Measurements from ENCODE around the gene PCDHGC4. TPM values are rescaled to one million over a fixed set of nuclear protein-coding genes. Genes with fewer than 3 reads are reported as not detected.

Gene PCDHGC4
- total RNA-seq, 1 donor from 2014 or later, result 1.5 TPM

GRCh38 chr5:141494761-141495452 is 10.1 kb downstream of the PCDHGC4 start:
- DNase-seq (no peak), ATAC-seq (no peak)
- Histone ChIP-seq H3K27ac (peak overlapping the region; percentile 52), H3K4me1 (peaks cover 18% of the 10 kb centered on the region), H3K36me3 (peaks cover 15% of the 10 kb centered on the region), H3K4me3 (no peak overlapping the region), H3K9me3 (no peaks in the 10 kb centered on the region), H3K27me3 (ENCODE audit: low read depth) (peaks cover 24% of the 10 kb centered on the region)
- TF ChIP-seq, protein P1, sequence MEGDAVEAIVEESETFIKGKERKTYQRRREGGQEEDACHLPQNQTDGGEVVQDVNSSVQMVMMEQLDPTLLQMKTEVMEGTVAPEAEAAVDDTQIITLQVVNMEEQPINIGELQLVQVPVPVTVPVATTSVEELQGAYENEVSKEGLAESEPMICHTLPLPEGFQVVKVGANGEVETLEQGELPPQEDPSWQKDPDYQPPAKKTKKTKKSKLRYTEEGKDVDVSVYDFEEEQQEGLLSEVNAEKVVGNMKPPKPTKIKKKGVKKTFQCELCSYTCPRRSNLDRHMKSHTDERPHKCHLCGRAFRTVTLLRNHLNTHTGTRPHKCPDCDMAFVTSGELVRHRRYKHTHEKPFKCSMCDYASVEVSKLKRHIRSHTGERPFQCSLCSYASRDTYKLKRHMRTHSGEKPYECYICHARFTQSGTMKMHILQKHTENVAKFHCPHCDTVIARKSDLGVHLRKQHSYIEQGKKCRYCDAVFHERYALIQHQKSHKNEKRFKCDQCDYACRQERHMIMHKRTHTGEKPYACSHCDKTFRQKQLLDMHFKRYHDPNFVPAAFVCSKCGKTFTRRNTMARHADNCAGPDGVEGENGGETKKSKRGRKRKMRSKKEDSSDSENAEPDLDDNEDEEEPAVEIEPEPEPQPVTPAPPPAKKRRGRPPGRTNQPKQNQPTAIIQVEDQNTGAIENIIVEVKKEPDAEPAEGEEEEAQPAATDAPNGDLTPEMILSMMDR (IDR thresholded peaks at IDR 0.05), result no peak
- intact Hi-C loops (cut with DNase I), result no loop called here

DNA sequence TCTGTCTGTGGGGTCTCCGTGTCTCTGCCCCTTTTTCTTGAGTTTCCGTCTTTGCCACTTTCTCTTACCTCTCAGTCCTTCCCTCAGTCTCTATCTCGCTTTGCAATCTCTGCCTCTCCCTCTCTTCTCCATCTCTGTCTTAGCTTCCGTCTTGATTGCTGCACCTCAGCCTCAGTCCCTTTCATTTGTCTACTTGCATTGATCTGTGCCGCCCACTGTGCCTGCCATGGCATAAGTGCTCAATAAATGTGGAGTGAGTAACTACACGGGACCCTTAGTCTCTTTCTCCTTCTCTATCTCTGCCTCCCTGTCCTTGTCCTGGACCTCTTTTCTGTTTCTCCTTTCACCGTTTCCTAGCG is 10.6 kb downstream of the PCDHGC4 start:
- Histone ChIP-seq H3K9me3 (no peaks in the 10 kb centered on the region), H3K4me1 (peaks cover 18% of the 10 kb centered on the region), H3K4me3 (no peak overlapping the region), H3K27ac (peak overlapping the region; percentile 52), H3K36me3 (peaks cover 15% of the 10 kb centered on the region), H3K27me3 (ENCODE audit: low read depth) (peaks cover 23% of the 10 kb centered on the region)
- intact Hi-C loops (cut with DNase I), result no loop called here
- DNase-seq (no peak), ATAC-seq (no peak)
- TF ChIP-seq, protein P1 (IDR thresholded peaks at IDR 0.05), result no peak

GRCh38 chr5:141496038-141496437 is 11.2 kb downstream of the PCDHGC4 start:
- H3K27ac ChIP-seq, result no peak overlapping the region
- peaks cover 18% of the 10 kb centered on the region for H3K4me1 ChIP-seq
- H3K36me3 ChIP-seq, result peaks cover 12% of the 10 kb centered on the region
- H3K27me3 ChIP-seq (ENCODE audit: low read depth), result peaks cover 17% of the 10 kb centered on the region
- H3K4me3 ChIP-seq, result no peak overlapping the region
- TF ChIP-seq, protein P1 (IDR thresholded peaks at IDR 0.05), result no peak
- DNase-seq (no peak), ATAC-seq (no peak)
- no peaks in the 10 kb centered on the region for H3K9me3 ChIP-seq
- intact Hi-C loops (cut with DNase I), result no loop called here

DNA sequence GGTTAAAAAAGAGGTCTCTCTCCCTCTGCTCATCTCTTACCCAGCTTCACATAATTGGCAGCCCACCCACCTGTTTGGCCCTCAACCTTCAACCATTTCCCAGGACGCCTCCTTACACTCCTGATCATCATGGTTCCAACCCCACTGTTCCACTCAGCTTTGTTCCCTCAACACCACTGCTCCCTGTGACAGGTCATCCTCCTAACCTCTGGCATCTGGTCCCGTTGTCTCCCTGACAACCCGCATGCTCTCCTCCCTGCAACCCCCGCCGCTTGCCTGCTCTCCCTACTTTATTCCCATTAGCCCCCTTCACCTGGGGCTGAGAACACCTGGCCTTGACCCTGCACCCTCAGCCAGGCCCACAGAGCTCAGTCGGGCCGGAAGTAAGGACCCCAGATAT is 16.9 kb downstream of the PCDHGC4 start:
- intact Hi-C loops (cut with DNase I), result no loop called here
- ATAC-seq (no peak), DNase-seq (no peak)
- Histone ChIP-seq H3K9me3 (no peaks in the 10 kb centered on the region), H3K4me1 (peaks cover 3% of the 10 kb centered on the region), H3K27me3 (ENCODE audit: low read depth) (no peaks in the 10 kb centered on the region), H3K36me3 (peaks cover 30% of the 10 kb centered on the region), H3K4me3 (no peak overlapping the region), H3K27ac (no peak overlapping the region)
- TF ChIP-seq, protein P1 (IDR thresholded peaks at IDR 0.05), result no peak

GRCh38 chr5:141503681-141504080 is 18.9 kb downstream of the PCDHGC4 start:
- H3K27ac ChIP-seq, result no peak overlapping the region
- intact Hi-C loops (cut with DNase I), result no loop called here

More at GRCh38 chr5:141503681-141504080, 18.9 kb downstream of the PCDHGC4 start:
- Histone ChIP-seq H3K27me3 (ENCODE audit: low read depth) (no peaks in the 10 kb centered on the region), H3K4me3 (no peak overlapping the region), H3K9me3 (no peaks in the 10 kb centered on the region), H3K36me3 (peaks cover 36% of the 10 kb centered on the region), H3K4me1 (peaks cover 21% of the 10 kb centered on the region)
- DNase-seq, result no peak
- no peak for ATAC-seq
- TF ChIP-seq, protein P1 (IDR thresholded peaks at IDR 0.05), result no peak
